Kidney glomerular epithelial cell (primary cell): ENCODE data around the gene DLX6.
A peak's percentile ranks its signal among the peaks of the same experiment; 100 is the strongest.
"Not testable (repeated sequence)": the region's sequence is repeated elsewhere in the genome, so short reads cannot be mapped to it uniquely, and the experiment has no call there.

ENCODE experiments used
- DNase-seq: peaks from one replicate; lab custom pipeline; 2025; lab: John Stamatoyannopoulos, UW

The DLX6 gene

DNA sequence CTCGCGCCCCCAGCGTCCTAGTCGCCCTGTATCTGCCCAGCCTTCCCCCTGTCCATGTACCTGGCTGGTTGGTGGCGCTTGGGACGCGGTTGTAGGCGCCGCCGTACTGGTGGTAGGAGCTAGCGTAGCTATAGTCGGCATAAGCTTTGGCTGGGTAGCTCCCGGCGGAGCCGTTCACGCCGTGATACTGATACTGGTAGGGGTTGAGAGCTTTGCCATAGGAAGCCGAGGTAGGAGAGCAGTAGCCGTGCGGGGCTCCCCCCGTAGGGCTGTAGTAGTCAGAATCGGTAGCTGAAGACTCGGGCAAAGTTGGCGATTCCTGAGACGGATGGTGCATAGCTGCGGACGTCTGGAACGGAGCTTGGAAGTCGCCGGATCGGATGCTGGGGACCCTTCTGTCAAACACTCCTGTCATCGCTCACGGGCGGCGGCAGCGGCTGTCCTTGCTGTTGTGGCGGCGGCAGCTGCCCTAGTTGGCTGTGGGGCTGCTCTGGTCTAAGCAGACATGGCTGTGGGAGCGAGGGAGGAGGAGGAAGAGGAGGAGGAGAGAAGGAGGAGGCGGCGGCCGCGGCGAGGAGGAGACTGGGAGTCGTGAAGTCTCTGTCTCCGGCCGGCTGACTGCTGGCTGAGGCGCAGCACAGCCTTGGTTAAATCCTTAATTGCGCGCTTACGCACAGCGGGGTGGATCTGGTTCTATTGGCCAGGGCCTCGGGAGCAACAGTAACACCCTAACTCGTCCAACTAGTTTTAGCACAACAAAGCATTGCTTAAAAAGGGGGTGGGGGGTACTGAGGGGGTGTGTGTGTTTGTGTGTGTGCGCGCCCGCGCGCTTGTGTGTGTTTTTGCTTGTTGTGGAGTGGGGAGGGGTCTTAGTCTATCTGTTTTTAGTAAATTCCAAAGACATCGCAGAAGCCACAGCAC is 19.1 kb downstream of the DLX6 start, which contains the start of gene DLX5:
DLX5 (minus strand) TSS at position 623 of the 921 bp plus-strand sequence; CDS start at position 415, 208 bp downstream.
- DNase-seq = no peak

DNA sequence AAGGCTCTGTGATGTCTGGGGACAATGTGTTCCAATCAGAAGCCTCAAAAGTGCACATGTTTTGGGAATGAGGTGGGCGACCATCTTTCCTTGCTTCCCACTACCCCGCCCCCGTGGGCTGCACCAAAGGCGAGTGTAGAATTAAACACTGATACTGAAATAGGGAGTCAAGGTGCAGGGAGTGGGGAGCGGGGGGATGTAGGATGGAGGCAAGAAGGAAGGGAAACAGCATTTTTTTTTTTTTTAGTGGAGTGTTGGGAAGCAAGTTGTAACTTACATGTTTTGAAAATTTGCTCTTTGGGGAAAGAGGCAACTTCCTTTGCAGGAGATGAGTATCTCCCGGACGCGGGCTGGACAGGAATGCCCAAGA is 19.8 kb downstream of the DLX6 start:
- no peak for DNase-seq

DNA sequence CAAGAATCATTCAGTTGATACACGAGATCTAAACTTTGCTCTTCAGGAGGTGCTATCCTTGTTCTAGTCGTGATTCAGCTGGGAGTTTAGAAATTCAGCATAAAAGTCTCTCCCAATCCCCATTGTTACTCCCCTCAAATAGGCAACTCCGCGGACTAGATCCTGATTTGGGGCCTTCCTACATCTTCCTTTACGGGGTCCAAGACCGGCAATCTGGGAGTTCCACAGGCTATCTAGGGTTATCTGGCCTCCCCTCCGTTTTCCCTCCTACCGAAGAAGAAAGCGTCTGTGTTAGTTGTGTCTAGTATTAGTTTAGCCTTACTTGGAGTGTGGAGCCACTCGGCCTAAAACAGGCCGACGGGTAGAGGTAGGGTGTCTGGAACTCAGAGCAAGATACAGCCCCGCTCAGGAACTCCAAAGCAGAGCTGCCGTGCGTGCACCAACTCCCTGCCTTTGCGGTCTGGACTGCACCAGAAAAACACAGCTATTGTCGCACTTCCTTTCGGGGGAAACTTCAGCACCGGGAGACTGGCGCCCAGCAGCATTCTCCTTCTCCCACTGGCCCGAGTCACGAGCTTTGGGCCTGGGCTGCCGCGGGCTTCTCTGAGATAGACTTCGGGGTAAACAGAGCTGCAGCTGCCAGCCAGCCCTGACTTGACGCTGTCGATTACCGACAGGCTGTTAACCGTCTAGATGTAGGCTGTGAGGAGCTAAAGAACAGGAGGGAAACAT is 20.8 kb downstream of the DLX6 start:
- DNase-seq = no peak

DNA sequence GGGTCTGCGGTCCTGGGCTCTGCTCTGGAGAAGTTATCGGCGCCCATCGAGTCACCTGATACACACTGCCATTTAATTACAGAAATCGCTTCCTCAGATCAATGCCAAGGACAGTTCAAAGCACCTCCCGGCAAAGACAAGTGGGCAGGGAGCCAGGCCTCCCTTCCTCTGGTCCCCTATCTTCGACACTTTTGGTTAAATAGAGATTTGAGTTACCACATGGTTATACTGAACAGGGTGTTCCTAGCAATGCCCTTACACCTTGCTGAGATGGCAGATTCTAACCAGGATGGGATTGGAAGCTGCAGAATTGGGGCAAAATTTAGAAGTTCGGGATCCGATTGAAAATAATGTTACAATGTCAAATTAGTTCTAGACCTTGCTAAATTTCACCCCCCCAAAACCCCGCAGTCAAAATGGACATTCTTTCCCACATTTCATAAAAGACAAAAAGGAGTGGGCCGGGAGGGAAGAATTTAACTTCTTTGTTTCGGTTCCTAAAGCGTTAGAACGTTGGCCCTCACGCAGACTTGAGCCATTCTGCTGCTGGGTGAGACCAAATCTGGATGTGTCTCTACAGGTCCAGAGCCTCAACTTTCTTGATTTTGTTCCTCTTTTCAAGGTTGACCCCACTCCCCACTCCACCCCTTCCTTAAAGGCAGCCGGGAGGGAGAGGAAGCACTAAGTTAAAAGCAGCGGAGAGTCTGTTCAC is 21.5 kb downstream of the DLX6 start:
- no peak for DNase-seq

DNA sequence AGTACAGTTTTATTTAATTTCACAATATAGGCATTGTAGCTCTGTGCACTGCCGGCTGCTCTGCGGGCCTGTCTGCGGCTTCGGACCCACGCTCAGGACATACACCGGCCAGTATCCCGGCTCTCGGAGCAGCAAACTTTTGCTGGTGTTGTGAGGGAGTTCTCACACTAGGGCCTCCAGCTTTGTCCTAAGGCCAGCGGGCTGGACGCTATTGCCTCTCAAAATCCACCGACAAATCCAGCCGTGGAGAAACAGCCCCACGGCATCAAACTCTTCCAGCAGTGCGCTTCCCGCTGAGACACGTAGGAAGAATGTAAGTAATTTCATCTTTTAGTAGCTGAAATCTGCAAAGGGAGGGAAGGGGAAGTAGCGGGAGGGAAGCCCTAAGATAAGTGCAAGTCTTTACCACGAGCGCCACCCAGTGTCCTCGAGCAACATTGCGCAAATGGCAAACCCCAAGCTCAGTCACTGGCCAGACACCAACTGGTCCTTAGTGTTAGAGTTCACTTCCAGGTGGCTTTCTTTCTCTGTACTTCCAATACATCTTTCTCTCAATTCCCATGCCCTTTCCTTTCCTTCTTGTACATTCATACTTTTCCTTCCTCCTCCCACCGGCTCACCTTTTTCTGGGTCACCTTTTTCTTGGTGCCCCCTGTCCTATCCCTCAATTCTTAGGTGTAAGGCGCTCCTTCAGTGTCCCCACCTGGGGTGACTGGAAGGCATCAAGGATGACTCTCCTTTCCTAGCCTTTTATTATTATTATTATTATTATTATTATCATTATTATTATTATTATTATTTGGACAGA is 22.3 kb downstream of the DLX6 start:
- peak; percentile 62 for DNase-seq

DNA sequence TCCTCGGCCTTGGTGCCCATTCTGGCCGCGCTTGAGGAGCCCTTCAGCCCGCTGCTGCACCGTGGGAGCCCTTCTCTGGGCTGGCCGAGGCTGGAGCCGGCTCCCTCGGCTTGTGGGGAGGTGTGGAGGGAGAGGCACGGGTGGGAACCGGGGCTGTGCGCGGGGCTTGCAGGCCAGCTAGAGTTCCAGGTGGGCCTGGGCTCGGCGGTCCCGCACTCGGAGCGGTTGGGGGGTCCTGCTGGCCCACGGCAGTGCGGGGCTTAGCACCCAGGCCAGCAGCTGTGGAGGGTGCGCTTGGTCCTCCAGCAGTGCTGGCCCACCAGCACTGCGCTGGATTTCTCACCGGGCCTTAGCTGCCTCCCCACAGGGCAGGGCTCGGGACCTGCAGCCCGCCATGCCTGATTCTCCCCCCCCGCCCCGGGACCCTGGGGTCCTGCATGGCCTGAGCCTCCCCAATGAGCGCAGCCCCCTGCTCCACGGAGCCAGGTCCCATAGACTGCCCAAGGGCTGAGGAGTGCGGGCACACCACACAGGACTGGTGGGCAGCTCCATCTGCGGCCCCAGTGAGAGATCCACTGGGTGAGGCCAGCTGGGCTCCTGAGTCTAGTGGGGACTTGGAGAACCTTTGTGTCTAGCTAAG is 29.0 kb downstream of the DLX6 start:
- not testable (repeated sequence) for DNase-seq

DNA sequence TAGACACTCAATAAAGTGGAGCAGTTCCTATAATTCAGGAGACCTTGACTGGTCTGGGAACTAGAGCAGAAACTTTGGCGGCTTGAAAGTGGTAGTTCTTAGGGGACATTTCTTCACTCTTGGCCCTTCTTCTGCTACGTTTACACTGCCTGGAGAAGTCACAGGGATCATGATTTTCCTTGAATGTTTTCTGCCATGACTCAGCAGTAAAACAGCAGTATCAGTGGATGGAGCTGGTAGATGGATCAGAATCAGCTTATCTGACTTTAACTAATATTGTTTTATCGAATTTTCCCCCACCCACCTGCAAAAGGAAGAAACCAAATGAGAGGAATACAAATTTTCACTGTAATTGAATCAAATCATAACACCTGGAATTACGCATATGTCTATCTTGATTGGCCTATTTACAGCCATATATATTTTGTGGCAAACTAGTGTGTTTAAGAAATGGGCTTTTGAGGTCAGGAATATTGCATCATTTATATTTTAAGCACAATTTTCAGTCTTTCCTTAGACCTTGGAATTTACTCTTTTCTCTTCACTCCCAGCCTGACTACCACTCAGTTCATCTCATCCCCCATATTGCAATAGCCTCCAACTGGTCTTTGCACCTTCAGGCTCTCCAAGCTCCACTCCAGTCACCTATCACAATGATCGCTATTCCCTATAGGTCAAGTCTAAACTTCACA is 34.2 kb downstream of the DLX6 start:
- DNase-seq = no peak

DNA sequence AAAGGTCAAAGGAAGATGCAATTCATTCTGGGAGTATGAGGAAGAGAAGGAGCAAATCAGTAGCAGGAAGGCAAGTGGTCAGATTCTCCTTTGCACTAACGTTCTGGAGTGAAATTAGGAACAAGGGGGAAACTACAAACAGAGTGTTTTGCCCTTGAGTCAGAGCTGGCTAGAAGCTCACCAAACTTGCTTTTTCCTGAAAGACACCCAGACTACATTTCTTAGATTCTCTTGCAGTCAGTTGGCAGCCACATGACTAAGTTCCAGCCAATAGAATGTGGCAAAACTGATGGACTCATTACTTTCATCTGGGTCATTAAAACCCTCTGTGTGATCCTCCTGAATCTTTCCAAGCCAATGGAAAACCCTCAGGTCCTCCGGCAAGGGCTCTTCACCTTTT is 37.9 kb downstream of the DLX6 start:
- DNase-seq = no peak
